Urinary bladder (tissue), 4 donors: Measurements from ENCODE around the gene KHDRBS2. TPM values are rescaled to one million over a fixed set of nuclear protein-coding genes. Genes with fewer than 3 reads are reported as not detected.

Experiments used
- DNase-seq: peaks from one replicate; pipeline ENCODE4 v3.0.0-alpha.2; 2015; ENCODE audit errors: extremely low spot score
- H3K27ac ChIP-seq: one replicate; pipeline ENCODE4 v1.5.1; 2013; ENCODE audit warnings: low read depth, mild to moderate bottlenecking, moderate library complexity
- H3K36me3 ChIP-seq: one replicate; pipeline ENCODE4 v1.6.1; 2013; ENCODE audit warnings: mild to moderate bottlenecking, moderate library complexity; ENCODE audit not compliant: insufficient read depth
- H3K4me1 ChIP-seq: one replicate; pipeline ENCODE4 v1.6.1; 2013; ENCODE audit warnings: mild to moderate bottlenecking, moderate library complexity; ENCODE audit not compliant: insufficient read depth
- H3K4me3 ChIP-seq: one replicate; pipeline ENCODE4 v1.5.1; 2013; ENCODE audit warnings: low read depth, low read length
- WGBS: extraction: QIAGEN DNeasy Blood & Tissue Kit; methylation state at CpG from one replicate; pipeline ENCODE4 v1.1.7; 2013; 5-methylcytosine and 5-hydroxymethylcytosine counted together
- polyA plus RNA-seq: library from polyadenylated mRNA; stranded (reverse); fragments of 200-250 nt; gene quantifications from one replicate; pipeline ENCODE4 v1.2.3, GENCODE V29; 2013
- total RNA-seq: library from RNA; depleted of rRNA; stranded (reverse); fragments of >200 nt; gene quantifications from one replicate; pipeline ENCODE4 v1.2.3, GENCODE V29; 2014
- donor health status: healthy with polysubstance abuse.
- donor health status: healthy.

The KHDRBS2 gene
- total and polyA plus RNA-seq, 2 donors: 0.29 to 5.2 TPM

DNA sequence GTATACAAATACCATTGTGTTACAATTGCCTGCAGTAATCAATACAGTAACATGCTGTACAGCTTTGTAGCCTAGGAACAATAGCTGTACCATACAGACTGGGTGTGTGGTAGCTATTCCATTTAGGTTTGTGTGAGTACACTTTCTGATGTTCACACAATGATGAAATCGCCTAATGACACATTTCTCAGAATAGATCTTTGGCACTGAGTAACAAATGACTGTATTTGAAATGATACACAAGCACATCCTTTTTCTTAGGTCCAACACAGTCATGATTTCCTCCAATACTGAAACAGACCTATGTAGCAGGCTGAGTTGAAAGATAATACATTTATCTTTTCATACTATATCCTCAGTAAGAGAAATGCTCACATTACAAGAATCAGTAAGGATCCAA, 13.9 kb downstream of the KHDRBS2 start:
- no peaks in the 10 kb centered on the region for H3K36me3 ChIP-seq
- 84% methylated on average over 1 of the region's 1 CpG for WGBS
- H3K4me1 ChIP-seq: no peaks in the 10 kb centered on the region
- H3K27ac ChIP-seq: no peak overlapping the region
- H3K4me3 ChIP-seq: no peak overlapping the region
- DNase-seq: no peak

DNA sequence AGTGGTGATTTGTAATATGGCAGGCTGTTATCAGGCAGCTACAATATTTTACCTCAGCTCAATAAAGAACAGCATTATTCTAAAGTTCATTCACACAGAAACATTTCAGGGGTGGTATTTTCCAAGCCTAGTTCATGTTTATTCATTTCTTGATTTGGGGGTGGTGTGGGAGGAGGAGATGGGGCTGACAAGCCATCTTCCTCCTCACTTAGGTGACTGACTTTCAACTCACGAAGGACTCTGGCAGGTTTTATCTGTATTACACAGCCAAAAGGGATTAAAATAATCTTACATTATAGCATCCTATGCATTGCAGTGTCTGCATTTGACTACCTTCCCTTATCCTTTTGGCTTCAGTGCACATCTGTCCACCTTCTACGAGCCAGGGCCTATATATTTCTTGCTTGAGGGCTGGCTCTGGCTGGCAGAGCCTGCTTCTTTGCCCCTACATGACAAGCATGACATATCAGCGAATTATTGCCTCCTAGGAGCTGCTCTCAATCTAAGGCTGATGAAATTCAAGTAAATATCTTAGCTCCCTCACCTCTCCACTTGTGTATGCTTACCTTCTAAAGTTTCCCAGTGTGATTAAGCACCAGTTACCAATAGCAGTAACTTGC, 20.0 kb downstream of the KHDRBS2 start:
- Histone ChIP-seq H3K27ac (no peak overlapping the region), H3K4me3 (no peak overlapping the region), H3K36me3 (no peaks in the 10 kb centered on the region), H3K4me1 (no peaks in the 10 kb centered on the region)
- DNase-seq: no peak
- whole genome bisulfite sequencing: 56% methylated on average over 3 of the region's 3 CpGs

DNA sequence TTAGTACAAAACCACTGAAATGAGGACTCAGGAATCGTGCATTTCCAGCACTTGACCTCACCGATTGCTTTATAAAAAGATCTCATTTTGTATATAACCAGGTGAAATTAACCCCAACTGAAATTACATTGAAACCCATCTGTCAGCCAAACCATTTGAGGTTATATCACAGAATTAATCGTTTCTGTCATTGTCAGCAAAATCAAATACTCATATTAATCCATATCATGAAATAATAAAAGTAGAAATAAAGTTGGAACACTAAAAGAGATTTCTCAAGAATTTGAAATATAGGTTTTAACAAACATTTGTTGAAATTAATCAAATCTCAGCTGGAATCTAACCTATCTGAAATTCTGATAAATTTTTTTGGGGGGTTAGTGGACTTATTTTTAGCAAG, 23.7 kb downstream of the KHDRBS2 start:
- no peaks in the 10 kb centered on the region for H3K36me3 ChIP-seq
- H3K4me1 ChIP-seq: no peaks in the 10 kb centered on the region
- H3K27ac ChIP-seq: no peak overlapping the region
- DNase-seq: no peak
- WGBS: 84% methylated on average over 3 of the region's 3 CpGs
- H3K4me3 ChIP-seq: no peak overlapping the region

DNA sequence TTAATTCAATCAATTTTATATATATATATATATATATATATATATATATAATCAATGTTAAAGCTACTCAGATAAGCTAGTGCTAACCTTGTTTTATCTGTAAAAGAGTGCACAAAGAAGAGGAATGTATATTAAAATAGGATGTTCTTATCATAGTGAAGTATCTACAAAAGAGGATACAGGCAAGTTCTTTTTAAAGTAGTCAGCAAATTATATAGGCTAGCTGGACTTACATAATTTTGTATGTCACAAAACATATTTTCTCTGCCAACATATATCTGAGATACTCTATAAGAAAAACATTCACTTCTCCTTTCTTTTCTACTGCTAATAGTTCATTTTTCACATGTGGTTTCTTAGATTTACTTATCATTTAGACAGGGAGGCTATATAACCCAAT, 39.9 kb downstream of the KHDRBS2 start:
- H3K4me1 ChIP-seq: no peaks in the 10 kb centered on the region
- no peaks in the 10 kb centered on the region for H3K36me3 ChIP-seq
- H3K4me3 ChIP-seq: no peak overlapping the region
- no peak overlapping the region for H3K27ac ChIP-seq
- DNase-seq: no peak

DNA sequence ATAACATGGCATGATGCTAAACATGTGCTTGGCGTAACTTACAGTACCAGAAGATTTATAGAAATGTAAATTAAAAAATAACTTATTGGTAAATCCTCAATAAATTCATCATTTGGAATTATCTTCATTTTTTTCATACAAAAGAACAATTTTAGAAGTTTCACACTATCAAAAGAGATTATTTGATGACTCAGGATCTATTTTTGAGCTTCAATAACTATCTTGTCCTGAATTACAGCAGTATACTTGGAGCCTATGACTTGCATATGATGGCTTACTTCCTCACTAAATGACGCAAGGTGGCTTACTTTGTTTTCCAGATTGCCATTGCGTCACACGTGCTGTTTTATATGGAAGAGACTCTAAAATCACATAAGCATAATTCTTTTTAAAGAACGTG, 49.2 kb downstream of the KHDRBS2 start:
- Histone ChIP-seq H3K4me1 (no peaks in the 10 kb centered on the region), H3K36me3 (no peaks in the 10 kb centered on the region), H3K27ac (no peak overlapping the region), H3K4me3 (no peak overlapping the region)
- no peak for DNase-seq
- 89% methylated on average over 5 of the region's 5 CpGs for WGBS

DNA sequence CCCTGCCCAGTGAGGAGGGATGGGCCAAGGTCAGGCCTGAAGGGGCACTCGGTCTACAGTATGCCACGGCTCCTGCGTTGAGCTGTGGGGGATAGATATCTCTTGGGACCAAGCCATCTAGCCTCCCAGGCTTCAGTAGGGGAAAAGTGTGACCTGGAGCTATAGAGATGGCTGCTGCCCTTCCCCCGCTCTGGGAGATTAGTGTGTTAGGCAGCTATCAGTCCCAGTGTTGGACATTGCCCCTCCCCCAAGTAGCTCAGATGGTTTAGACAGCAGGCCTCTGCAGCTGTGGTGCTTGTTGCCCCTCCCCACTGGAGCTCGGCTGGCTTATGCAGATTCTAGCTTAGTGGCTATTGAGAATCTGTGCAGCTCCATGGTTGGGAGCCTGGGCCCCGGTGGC, 56.8 kb downstream of the KHDRBS2 start:
- H3K4me3 ChIP-seq: no peak overlapping the region
- 90% methylated on average over 6 of the region's 6 CpGs for WGBS
- H3K27ac ChIP-seq: no peak overlapping the region
- no peaks in the 10 kb centered on the region for H3K4me1 ChIP-seq
- H3K36me3 ChIP-seq: no peaks in the 10 kb centered on the region
- DNase-seq: no peak

DNA sequence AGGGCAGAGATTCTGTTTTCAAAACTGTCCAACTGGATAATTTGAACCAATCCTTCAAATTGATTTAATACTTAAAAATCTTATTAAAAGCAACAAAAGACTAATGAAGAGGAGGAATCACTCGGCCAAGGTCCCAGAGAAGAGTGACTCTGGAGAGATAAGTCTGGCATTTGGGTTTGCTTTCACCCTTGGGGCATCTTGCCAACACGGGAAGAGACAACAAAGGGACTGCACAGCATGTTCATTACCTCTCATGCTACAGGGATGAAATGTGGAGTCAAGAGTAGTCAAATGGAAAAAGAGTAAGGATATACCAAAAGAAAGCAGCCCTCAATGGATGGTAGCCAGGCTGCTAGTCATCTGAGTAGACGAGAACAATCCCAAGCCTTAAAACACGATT, 68.2 kb downstream of the KHDRBS2 start:
- Histone ChIP-seq H3K27ac (no peak overlapping the region), H3K4me3 (no peak overlapping the region), H3K36me3 (no peaks in the 10 kb centered on the region), H3K4me1 (no peaks in the 10 kb centered on the region)
- 80% methylated on average over 4 of the region's 4 CpGs for WGBS
- no peak for DNase-seq

DNA sequence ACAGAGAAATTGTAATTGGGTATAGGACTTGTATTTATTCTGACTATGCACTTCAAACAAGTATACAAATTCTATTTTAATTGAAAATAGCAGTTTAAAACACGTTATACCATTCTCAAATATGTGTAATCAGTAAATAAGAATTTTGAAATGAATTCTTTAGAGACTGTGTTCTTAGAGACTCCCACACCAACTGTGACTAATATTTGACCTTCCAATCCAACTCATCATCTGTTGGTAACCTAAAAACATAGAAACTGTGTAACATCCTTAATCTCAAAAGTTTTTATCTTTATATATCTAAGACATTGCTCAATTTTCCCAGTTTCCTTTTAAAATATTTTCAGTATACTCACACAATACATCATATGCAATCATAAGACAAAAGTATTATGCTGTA, 83.9 kb downstream of the KHDRBS2 start:
- no peak for DNase-seq
- Histone ChIP-seq H3K4me3 (no peak overlapping the region), H3K27ac (no peak overlapping the region), H3K36me3 (no peaks in the 10 kb centered on the region), H3K4me1 (no peaks in the 10 kb centered on the region)
- 42% methylated on average over 1 of the region's 1 CpG for WGBS

DNA sequence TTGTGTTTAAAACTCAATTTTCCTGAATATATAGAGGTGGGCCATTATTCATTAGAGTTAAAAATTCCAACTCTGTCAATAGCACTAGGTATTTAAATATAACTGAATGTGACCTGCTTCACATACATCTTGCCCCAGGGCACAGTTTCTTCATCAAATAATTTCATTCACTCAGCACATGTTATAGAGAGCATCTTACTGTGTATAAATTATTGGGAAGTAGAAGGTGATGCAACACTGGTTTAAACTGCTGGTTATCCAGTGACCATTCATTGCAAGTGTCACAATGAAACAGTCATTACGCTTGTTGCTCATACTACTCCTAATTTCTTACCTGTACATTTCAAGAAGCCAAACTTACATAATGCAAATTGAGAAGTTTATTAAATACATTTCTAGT, 93.4 kb downstream of the KHDRBS2 start:
- Histone ChIP-seq H3K36me3 (no peaks in the 10 kb centered on the region), H3K4me1 (no peaks in the 10 kb centered on the region), H3K27ac (no peak overlapping the region), H3K4me3 (no peak overlapping the region)
- DNase-seq: no peak
- WGBS: 88% methylated on average over 1 of the region's 1 CpG

DNA sequence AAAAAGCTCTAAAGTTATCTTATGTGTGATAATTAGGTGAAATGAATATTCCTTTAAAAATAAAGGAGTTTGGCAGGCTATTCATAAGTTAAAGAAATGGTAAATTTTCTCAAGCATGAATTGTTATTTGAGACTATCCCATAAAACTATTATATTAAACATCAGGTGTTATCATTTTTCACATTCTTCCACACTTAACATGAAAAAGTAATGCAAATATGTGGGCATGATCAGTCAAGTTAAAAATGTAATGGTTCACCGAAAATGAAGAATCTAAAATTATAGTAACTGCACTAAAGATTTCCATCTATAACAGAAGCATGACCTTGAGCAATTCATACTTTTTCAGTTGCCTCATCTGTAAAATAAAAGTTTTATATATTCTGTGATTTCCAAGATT, 110.8 kb downstream of the KHDRBS2 start:
- no peak for DNase-seq
- 81% methylated on average over 1 of the region's 1 CpG for WGBS

DNA sequence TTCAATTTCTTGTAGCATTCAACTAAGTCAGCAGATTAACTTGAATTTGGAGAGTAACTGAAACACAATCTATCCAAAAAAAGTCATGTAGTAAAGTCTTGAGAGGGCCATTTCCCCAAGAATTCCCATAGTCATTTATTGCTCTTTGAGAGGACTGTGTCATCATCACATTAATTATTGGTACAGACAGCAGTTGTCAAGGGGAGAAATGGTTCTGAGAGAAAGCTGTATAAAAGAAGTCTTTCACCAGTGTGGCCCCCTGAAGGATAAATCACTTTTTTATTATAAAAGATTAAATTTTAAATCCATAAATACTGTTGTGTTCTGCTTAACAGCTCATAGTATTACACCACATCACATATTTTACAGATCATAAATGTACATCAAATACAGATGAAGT, 111.5 kb downstream of the KHDRBS2 start:
- no peak for DNase-seq
- no peak overlapping the region for H3K4me3 ChIP-seq
- no peaks in the 10 kb centered on the region for H3K36me3 ChIP-seq
- H3K4me1 ChIP-seq: no peaks in the 10 kb centered on the region
- no peak overlapping the region for H3K27ac ChIP-seq

More for the DNA sequence above, 110.8 kb downstream of the KHDRBS2 start:
- H3K4me3 ChIP-seq: no peak overlapping the region
- H3K36me3 ChIP-seq: no peaks in the 10 kb centered on the region
- H3K27ac ChIP-seq: no peak overlapping the region
- H3K4me1 ChIP-seq: no peaks in the 10 kb centered on the region

DNA sequence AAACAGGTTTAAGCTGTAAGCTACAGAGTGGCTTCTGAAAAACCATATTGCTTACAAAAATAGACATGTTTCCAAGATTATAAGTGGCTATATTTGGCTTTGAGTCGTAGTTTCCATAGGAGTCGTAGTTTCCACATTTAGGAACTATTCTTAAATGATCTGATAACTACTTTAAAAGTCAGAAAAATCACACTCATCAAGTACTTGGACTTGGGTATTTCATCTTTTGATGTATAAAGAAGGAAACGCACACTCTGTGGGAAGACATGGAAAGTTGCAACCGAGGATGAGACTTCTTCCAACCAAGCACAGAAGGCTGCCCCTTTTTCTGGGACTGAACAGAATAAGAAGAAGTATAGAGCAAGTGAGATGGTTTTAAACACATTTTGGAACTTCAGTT, 118.3 kb downstream of the KHDRBS2 start:
- DNase-seq: no peak
- Histone ChIP-seq H3K4me1 (no peaks in the 10 kb centered on the region), H3K27ac (no peak overlapping the region), H3K36me3 (no peaks in the 10 kb centered on the region), H3K4me3 (no peak overlapping the region)
- WGBS: 52% methylated on average over 4 of the region's 4 CpGs

DNA sequence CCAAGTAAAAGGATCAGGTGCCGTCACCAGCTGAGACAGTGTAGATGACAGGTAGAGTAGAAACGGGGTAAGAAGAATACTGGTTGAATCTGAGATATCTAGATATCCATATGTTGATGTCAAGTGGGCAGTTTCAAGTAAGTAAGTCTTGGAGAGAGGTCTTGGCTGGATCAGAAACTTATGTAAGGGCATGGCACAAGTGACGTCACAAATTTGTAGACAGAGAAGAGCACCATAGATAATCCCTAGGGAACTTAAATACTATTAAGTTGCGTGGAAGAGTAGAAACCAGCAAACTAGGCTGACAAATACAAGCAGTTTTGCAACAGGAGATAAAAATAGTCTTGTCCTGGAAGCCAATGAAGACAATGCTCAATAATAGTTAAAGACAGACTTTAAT, 123.2 kb downstream of the KHDRBS2 start:
- Histone ChIP-seq H3K4me1 (no peaks in the 10 kb centered on the region), H3K27ac (no peak overlapping the region), H3K36me3 (no peaks in the 10 kb centered on the region), H3K4me3 (no peak overlapping the region)
- no peak for DNase-seq
- 87% methylated on average over 4 of the region's 4 CpGs for WGBS

DNA sequence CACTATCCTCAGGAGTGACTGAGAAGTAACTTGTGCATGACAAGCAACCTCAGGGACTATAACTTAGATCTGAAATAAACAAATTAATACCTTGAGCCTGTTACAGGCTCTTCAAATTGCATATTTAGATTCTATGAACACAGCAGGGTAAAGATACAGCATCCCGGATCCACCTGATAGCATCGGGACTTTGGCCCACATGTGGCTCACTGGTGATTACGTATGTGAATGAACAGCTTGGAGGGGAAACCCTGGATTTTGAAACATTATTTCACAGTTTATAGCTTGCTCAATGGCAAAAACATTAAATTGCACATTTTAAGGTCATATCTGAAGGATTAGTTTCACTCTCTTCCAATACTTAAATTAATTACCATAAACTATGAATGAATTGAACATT, 133.2 kb downstream of the KHDRBS2 start:
- Histone ChIP-seq H3K36me3 (no peaks in the 10 kb centered on the region), H3K4me3 (no peak overlapping the region), H3K27ac (no peak overlapping the region), H3K4me1 (no peaks in the 10 kb centered on the region)
- WGBS: 85% methylated on average over 3 of the region's 3 CpGs
- DNase-seq: no peak

DNA sequence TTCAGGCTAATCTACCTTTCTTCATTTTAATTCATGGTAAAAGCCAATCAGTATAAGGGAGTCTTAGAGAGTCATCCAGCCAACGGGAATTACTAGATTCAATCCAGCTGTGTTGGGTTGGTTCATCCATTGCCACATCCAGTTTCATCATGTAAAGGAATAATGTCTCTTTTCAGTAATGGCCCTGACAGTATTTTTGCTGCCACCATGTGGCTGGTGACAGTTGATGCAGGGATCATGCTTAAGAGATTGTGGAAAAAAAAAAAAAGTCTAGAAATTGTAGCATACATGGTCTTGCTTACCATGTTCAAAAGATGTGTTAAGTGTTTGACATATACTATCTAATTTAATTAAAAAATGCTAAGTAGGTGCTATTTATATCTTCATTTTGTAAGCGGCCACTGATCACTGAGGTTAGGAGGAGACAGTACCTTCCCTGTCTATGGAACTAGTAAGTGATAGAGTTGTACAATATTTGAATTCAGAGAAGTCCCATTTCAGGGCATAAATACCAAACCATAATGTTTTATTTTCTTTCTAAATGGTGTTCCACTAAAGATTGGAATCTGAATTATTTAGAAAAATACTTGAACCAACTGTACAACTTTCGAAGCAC, 135.9 kb downstream of the KHDRBS2 start:
- no peaks in the 10 kb centered on the region for H3K4me1 ChIP-seq
- WGBS: 67% methylated on average over 3 of the region's 3 CpGs
- H3K4me3 ChIP-seq: no peak overlapping the region
- H3K36me3 ChIP-seq: no peaks in the 10 kb centered on the region
- no peak for DNase-seq
- no peak overlapping the region for H3K27ac ChIP-seq
